ENCODE results near the gene DUSP14. TPM values are rescaled to one million over a fixed set of nuclear protein-coding genes. Genes with fewer than 3 reads are reported as not detected.
"Not testable (repeated sequence)": the region's sequence is repeated elsewhere in the genome, so short reads cannot be mapped to it uniquely, and the experiment has no call there.

Gene DUSP14
- total RNA-seq = 18.7 and 19.2 TPM in 2 replicates
- long read RNA-seq, transcript DUSP14-206 (3 exons, 1,537 nt) = major isoform, 69 of 77 reads
- long read RNA-seq, partial matches to known transcripts = 3 of 77 reads
- long read RNA-seq, other reads (novel, unspliced or antisense) = 4 of 77 reads

- peak within 1 kb of the TSS; percentile 86 for H3K4me3 Mint-ChIP-seq (ENCODE audit: low read depth)
- no peak for TF ChIP-seq CTCF (IDR thresholded peaks at IDR 0.05; ENCODE audit: unreplicated experiment)
- peaks cover 26% of the 10 kb centered on the region for H3K4me1 Mint-ChIP-seq (ENCODE audit: low read depth)
- H3K27ac Mint-ChIP-seq = peak within 1 kb of the TSS; percentile 97
- H3K9me3 Mint-ChIP-seq (ENCODE audit: low read depth) = no peaks in the 10 kb centered on the region
- H3K27me3 Mint-ChIP-seq = peaks cover 3% of the 10 kb centered on the region
- no peaks in the 10 kb centered on the region for H3K36me3 Mint-ChIP-seq (ENCODE audit: insufficient read depth)
- peak; percentile 84 for DNase-seq (ENCODE audit: low spot score, unreplicated experiment)
These were observed at the start of gene DUSP14 for GRCh38 chr17:37489197-37490001. TSS of gene DUSP14 (plus strand) at chr17:37489891. CDS start at chr17:37512273, 22,382 bp downstream.

GRCh38 chr17:37440424-37440823 lies 49.3 kb upstream of the DUSP14 start:
- peaks cover 19% of the 10 kb centered on the region for H3K36me3 Mint-ChIP-seq (ENCODE audit: insufficient read depth)
- H3K4me3 Mint-ChIP-seq (ENCODE audit: low read depth) = no peak overlapping the region
- H3K27ac Mint-ChIP-seq = no peak overlapping the region
- H3K4me1 Mint-ChIP-seq (ENCODE audit: low read depth) = no peaks in the 10 kb centered on the region
- DNase-seq (ENCODE audit: low spot score, unreplicated experiment) = no peak
- no peaks in the 10 kb centered on the region for H3K9me3 Mint-ChIP-seq (ENCODE audit: low read depth)
- no peak for TF ChIP-seq CTCF (IDR thresholded peaks at IDR 0.05; ENCODE audit: unreplicated experiment)
- H3K27me3 Mint-ChIP-seq = no peaks in the 10 kb centered on the region

- H3K27me3 Mint-ChIP-seq; H3K9me3 Mint-ChIP-seq (ENCODE audit: low read depth); H3K4me3 Mint-ChIP-seq (ENCODE audit: low read depth); H3K27ac Mint-ChIP-seq; H3K4me1 Mint-ChIP-seq (ENCODE audit: low read depth); DNase-seq (ENCODE audit: low spot score, unreplicated experiment): not testable (repeated sequence)
- H3K36me3 Mint-ChIP-seq (ENCODE audit: insufficient read depth) = peaks cover 18% of the 10 kb centered on the region
These were observed 48.2 kb upstream of the DUSP14 start for GRCh38 chr17:37441369-37442014.

- TF ChIP-seq CTCF (IDR thresholded peaks at IDR 0.05; ENCODE audit: unreplicated experiment) = no peak
- Mint-ChIP-seq H3K27ac (no peak overlapping the region), H3K4me3 (ENCODE audit: low read depth) (no peak overlapping the region), H3K36me3 (ENCODE audit: insufficient read depth) (peaks cover 15% of the 10 kb centered on the region), H3K9me3 (ENCODE audit: low read depth) (no peaks in the 10 kb centered on the region), H3K27me3 (no peaks in the 10 kb centered on the region), H3K4me1 (ENCODE audit: low read depth) (peaks cover 12% of the 10 kb centered on the region)
- DNase-seq (ENCODE audit: low spot score, unreplicated experiment) = no peak
These were observed 43.7 kb upstream of the DUSP14 start for GRCh38 chr17:37446027-37446426.

GRCh38 chr17:37447641-37448040 lies 42.0 kb upstream of the DUSP14 start:
- Mint-ChIP-seq H3K4me3 (ENCODE audit: low read depth) (no peak overlapping the region), H3K27ac (no peak overlapping the region), H3K9me3 (ENCODE audit: low read depth) (no peaks in the 10 kb centered on the region), H3K4me1 (ENCODE audit: low read depth) (peaks cover 12% of the 10 kb centered on the region), H3K36me3 (ENCODE audit: insufficient read depth) (peaks cover 12% of the 10 kb centered on the region), H3K27me3 (no peaks in the 10 kb centered on the region)
- DNase-seq (ENCODE audit: low spot score, unreplicated experiment) = no peak
- no peak for TF ChIP-seq CTCF (IDR thresholded peaks at IDR 0.05; ENCODE audit: unreplicated experiment)

Measured in progenitor cell of endocrine pancreas (in vitro differentiated cells).